Neural crest cell (in vitro differentiated cells): ENCODE results near the gene TPPP2. TPM values are rescaled to one million over a fixed set of nuclear protein-coding genes. Genes with fewer than 3 reads are reported as not detected.
A peak's percentile ranks its signal among the peaks of the same experiment; 100 is the strongest.

ENCODE experiments used
- DNase-seq: peaks from one replicate; pipeline ENCODE4 v3.0.0; 2021; ENCODE audit warnings: low read depth, mixed read lengths, low spot score
- H3K27ac Mint-ChIP-seq: one replicate; pipeline ENCODE4 v1.8.0; 2021; ENCODE audit warnings: mild to moderate bottlenecking, mixed read lengths; ENCODE audit not compliant: unreplicated experiment
- H3K27me3 Mint-ChIP-seq: 2 replicates; pipeline ENCODE4 v1.8.0; 2021; ENCODE audit warnings: low read depth, mild to moderate bottlenecking, mixed read lengths
- H3K36me3 Mint-ChIP-seq: 2 replicates; pipeline ENCODE4 v1.8.0; 2021; ENCODE audit warnings: low read depth, mild to moderate bottlenecking, mixed read lengths
- H3K4me1 Mint-ChIP-seq: 2 replicates; pipeline ENCODE4 v1.8.0; 2021; ENCODE audit warnings: mixed read lengths
- H3K4me3 Mint-ChIP-seq: one replicate; pipeline ENCODE4 v1.8.0; 2021; ENCODE audit warnings: mild to moderate bottlenecking, mixed read lengths
- H3K9me3 Mint-ChIP-seq: 2 replicates; pipeline ENCODE4 v1.8.0; 2021; ENCODE audit warnings: mixed read lengths
- CTCF ChIP-seq: fragments of 200-600 bp; sonication (generic); conservative IDR thresholded peaks from 2 replicates; pipeline ENCODE4 v1.5.0; 2021; ENCODE audit warnings: antibody characterized with exemption, mild to moderate bottlenecking
- total RNA-seq: library from RNA; stranded (reverse); gene quantifications from 2 replicates; pipeline ENCODE4 v1.2.1, GENCODE V29; 2021

Gene TPPP2
- total RNA-seq, 1 donor from 2014 or later = not detected

- H3K4me3 Mint-ChIP-seq = peak overlapping the region; percentile 35
- TF ChIP-seq CTCF = no peak
- H3K4me1 Mint-ChIP-seq = peaks cover 17% of the 10 kb centered on the region
- no peak for DNase-seq
- H3K27me3 Mint-ChIP-seq = peaks cover under 1% of the 10 kb centered on the region
- H3K9me3 Mint-ChIP-seq = no peaks in the 10 kb centered on the region
- H3K36me3 Mint-ChIP-seq = no peaks in the 10 kb centered on the region
- H3K27ac Mint-ChIP-seq = no peak overlapping the region
These were observed 33.5 kb downstream of the TPPP2 start for GRCh38 chr14:21063479-21063878.

- H3K36me3 Mint-ChIP-seq = no peaks in the 10 kb centered on the region
- H3K27me3 Mint-ChIP-seq = peaks cover 2% of the 10 kb centered on the region
- peak; percentile 42 for TF ChIP-seq CTCF
- DNase-seq = no peak
- H3K9me3 Mint-ChIP-seq = no peaks in the 10 kb centered on the region
- H3K4me1 Mint-ChIP-seq = peaks cover 44% of the 10 kb centered on the region
- peak overlapping the region; percentile 28 for H3K4me3 Mint-ChIP-seq
- no peak overlapping the region for H3K27ac Mint-ChIP-seq
These were observed 37.0 kb downstream of the TPPP2 start for GRCh38 chr14:21066882-21067502.

- Mint-ChIP-seq H3K36me3 (peaks cover 5% of the 10 kb centered on the region), H3K4me1 (peaks cover 51% of the 10 kb centered on the region), H3K9me3 (no peaks in the 10 kb centered on the region)
These were observed 38.7 kb downstream of the TPPP2 start for GRCh38 chr14:21068521-21069387.

GRCh38 chr14:21069388-21070082 lies 39.5 kb downstream of the TPPP2 start:
- TF ChIP-seq CTCF = no peak
- peaks cover 2% of the 10 kb centered on the region for H3K27me3 Mint-ChIP-seq
- H3K4me1 Mint-ChIP-seq = peaks cover 48% of the 10 kb centered on the region
- H3K27ac Mint-ChIP-seq = peak overlapping the region; percentile 97
- H3K4me3 Mint-ChIP-seq = peak overlapping the region; percentile 95
- peaks cover 5% of the 10 kb centered on the region for H3K36me3 Mint-ChIP-seq
- peak; percentile 66 for DNase-seq
- H3K9me3 Mint-ChIP-seq = no peaks in the 10 kb centered on the region

More at GRCh38 chr14:21068521-21069387, 38.7 kb downstream of the TPPP2 start:
- DNase-seq = peak; percentile 57
- peak; percentile 69 for TF ChIP-seq CTCF
- Mint-ChIP-seq H3K27me3 (peaks cover 2% of the 10 kb centered on the region), H3K27ac (peak overlapping the region; percentile 97), H3K4me3 (peak overlapping the region; percentile 95)

GRCh38 chr14:21070083-21070609 lies 40.1 kb downstream of the TPPP2 start, which contains the start of gene ARHGEF40:
TSS of gene ARHGEF40 (plus strand) at chr14:21070304. CDS start at chr14:21070397, 93 bp downstream.
- H3K27ac Mint-ChIP-seq = peak within 1 kb of the TSS; percentile 97
- H3K36me3 Mint-ChIP-seq = peaks cover 5% of the 10 kb centered on the region
- TF ChIP-seq CTCF = no peak
- peak; percentile 62 for DNase-seq
- peaks cover 2% of the 10 kb centered on the region for H3K27me3 Mint-ChIP-seq
- H3K4me3 Mint-ChIP-seq = peak within 1 kb of the TSS; percentile 96
- H3K9me3 Mint-ChIP-seq = no peaks in the 10 kb centered on the region
- H3K4me1 Mint-ChIP-seq = peaks cover 48% of the 10 kb centered on the region
